HepG2 (cell line): Measurements from ENCODE around the gene DNAAF1. TPM values are rescaled to one million over a fixed set of nuclear protein-coding genes. Genes with fewer than 3 reads are reported as not detected.

ENCODE experiments used
- ARID2 ChIP-seq: sonication (generic); formaldehyde crosslinking; IDR thresholded peaks from 2 replicates; pipeline ENCODE4 v1.8.1; 2022; ENCODE audit warnings: mild to moderate bottlenecking, missing genetic modification reagents, borderline replicate concordance
- CEBPZ ChIP-seq: IDR thresholded peaks from 2 replicates; pipeline ENCODE4 v1.6.1; 2012; ENCODE audit warnings: low read length, improper control_type of control experiment
- GABPB1 ChIP-seq: IDR thresholded peaks from 2 replicates; pipeline ENCODE4 v1.6.1; 2016; ENCODE audit warnings: mild to moderate bottlenecking, missing genetic modification reagents, moderate library complexity, missing compliant biosample characterization
- GFI1 ChIP-seq: sonication (generic); formaldehyde crosslinking; IDR thresholded peaks from 2 replicates; pipeline ENCODE4 v1.5.0; 2020; ENCODE audit warnings: missing genetic modification reagents, mild to moderate bottlenecking, borderline replicate concordance
- RAD21 ChIP-seq: fragments of 450-650 bp; formaldehyde crosslinking; IDR thresholded peaks from 2 replicates; pipeline ENCODE4 v1.5.0; 2020; ENCODE audit warnings: mild to moderate bottlenecking
- SMAD3 ChIP-seq: sonication (generic); formaldehyde crosslinking; IDR thresholded peaks from 2 replicates; pipeline ENCODE4 v1.4.0; 2020; ENCODE audit warnings: missing genetic modification reagents
- ZBTB43 ChIP-seq: sonication (generic); formaldehyde crosslinking; conservative IDR thresholded peaks from 2 replicates; pipeline ENCODE4 v1.4.0; 2020; ENCODE audit warnings: missing genetic modification reagents
- ZNF407 ChIP-seq: sonication (generic); formaldehyde crosslinking; IDR thresholded peaks from one replicate; pipeline ENCODE4 v1.5.1; 2020; ENCODE audit warnings: mild to moderate bottlenecking, missing genetic modification reagents; ENCODE audit errors: not compliant biosample characterization
- ZNF83 ChIP-seq: sonication (generic); formaldehyde crosslinking; IDR thresholded peaks from 2 replicates; pipeline ENCODE4 v1.4.0; 2020; ENCODE audit warnings: missing genetic modification reagents, mild to moderate bottlenecking, borderline replicate concordance
- ZSCAN12 ChIP-seq: sonication (generic); formaldehyde crosslinking; IDR thresholded peaks from 2 replicates; pipeline ENCODE4 v1.9.0; 2021; ENCODE audit warnings: mild to moderate bottlenecking, missing genetic modification reagents
- polyA plus RNA-seq, 8 experiments: library from polyadenylated mRNA; depleted of rRNA in 3 of 8; stranded (reverse) in 7 of 8; unstranded in 1 of 8; fragments of >200 nt; fragmentation: Illumina TruSeq in 4 of 8; extraction: Trizol in 4 of 8; gene quantifications; 2 replicates each; pipeline versions ENCODE4 v1.2.1 to v1.2.3, GENCODE V29; 2011 to 2016; ENCODE audit warnings: low read depth in 4 of 8, missing spikeins in 1 of 8, mixed read lengths in 1 of 8; ENCODE audit not compliant: insufficient read depth in 1 of 8
- total RNA-seq, 5 experiments: library from RNA; depleted of rRNA; stranded (reverse); fragments of >200 nt; fragmentation: Illumina TruSeq; extraction: Trizol; gene quantifications; 2 replicates each; pipeline ENCODE4 v1.2.3, GENCODE V29; 2016; ENCODE audit warnings: low read depth in 1 of 5

DNAAF1 gene
- total and polyA plus RNA-seq, 2 of the 13 experiments (the other 11 are each of a cell fraction or from before 2014, with no cell fraction given): 0.04 TPM; not detected in 1

- TF ChIP-seq ZNF407: peak; percentile 90
- 0 out of 2 replicates have a peak, but pooled peaks have one; percentile 7 for TF ChIP-seq ZSCAN12 (CRISPR knock-in tag)
- TF ChIP-seq GFI1 (CRISPR knock-in tag): peak; percentile 68; the same call in 1 of the 2 replicates
- no peak; the same call in 1 of the 2 replicates for TF ChIP-seq ZBTB43 (CRISPR knock-in tag)
- TF ChIP-seq GABPB1 (CRISPR knock-in tag): peak; percentile 84
- TF ChIP-seq SMAD3 (CRISPR knock-in tag): no peak
- TF ChIP-seq ARID2: peak; percentile 92
- no peak for TF ChIP-seq CEBPZ
- TF ChIP-seq RAD21 (CRISPR knock-in tag): peak; percentile 37
- TF ChIP-seq ZNF83 (CRISPR knock-in tag): no peak
Measured at GRCh38 chr16:84116720-84117493, 28.2 kb upstream of the DNAAF1 start, which contains the start of gene MBTPS1 (continued).
